Ovary (tissue), 9 donors: Measurements from ENCODE around the gene COX11. TPM values are rescaled to one million over a fixed set of nuclear protein-coding genes. Genes with fewer than 3 reads are reported as not detected.

Source experiments
- DNase-seq, 5 donors: peaks; one replicate each; pipeline ENCODE4 v3.0.0-alpha.2; 2019 to 2020
- H3K27ac ChIP-seq, 2 donors: fragments of 200-600 bp; one replicate each; pipeline versions ENCODE4 v1.5.1 to v1.8.0; 2019 to 2022
- H3K27me3 ChIP-seq: fragments of 200-600 bp; one replicate; pipeline ENCODE4 v1.8.0; 2022
- H3K36me3 ChIP-seq: fragments of 200-600 bp; sonication (generic); one replicate; pipeline ENCODE4 v1.5.1; 2019
- H3K4me1 ChIP-seq: one replicate; pipeline ENCODE4 v1.8.1; 2013; ENCODE audit warnings: mild to moderate bottlenecking, moderate library complexity; ENCODE audit not compliant: insufficient read depth
- H3K4me3 ChIP-seq: fragments of 200-600 bp; sonication (generic); one replicate; pipeline ENCODE4 v1.5.1; 2017
- H3K9me3 ChIP-seq, 2 donors: fragments of 200-600 bp in 1 of 2; sonication (generic) in 1 of 2; one replicate each; pipeline versions ENCODE4 v1.5.1 to v1.8.1; 2013 to 2019; ENCODE audit warnings: mild to moderate bottlenecking in 1 of 2, moderate library complexity in 1 of 2
- EP300 ChIP-seq: sonication (generic); formaldehyde crosslinking; IDR thresholded peaks from one replicate; pipeline ENCODE4 v1.6.1; 2017; ENCODE audit warnings: antibody characterized with exemption
- POLR2A ChIP-seq: fragments of 450-650 bp; IDR thresholded peaks from one replicate; pipeline ENCODE4 v1.6.1; 2017; ENCODE audit warnings: antibody characterized with exemption, mild to moderate bottlenecking, moderate library complexity
- WGBS, 3 donors: extraction: QIAGEN DNeasy Blood & Tissue Kit in 1 of 3; methylation state at CpG; one replicate each; pipeline versions ENCODE4 v1.1.5 to v1.1.7; 2013 to 2017; 5-methylcytosine and 5-hydroxymethylcytosine counted together
- intact Hi-C, 4 donors: fragments of 100-400 bp; cut with DNase I; formaldehyde crosslinking; loops; one replicate each; pipeline versions ENCODE4 v1.11.0 to v1.15.1; 2022 to 2023
- polyA plus RNA-seq, 2 donors: library from polyadenylated mRNA; stranded (reverse); fragments of 200-250 nt in 1 of 2; fragments of 350-450 nt in 1 of 2; fragmentation: Illumina TruSeq in 1 of 2; extraction: RNeasy Lipid Tissue Mini Kit (QIAGEN cat#74804) in 1 of 2; gene quantifications; one replicate each; pipeline ENCODE4 v1.2.3, GENCODE V29; 2013 to 2014
- total RNA-seq, 7 donors: library from RNA; depleted of rRNA in 2 of 7; stranded (reverse); fragments of >200 nt in 2 of 7; fragmentation: NEBNext Ultra II Directional in 3 of 7; extraction: Animal tissue kit (Norgen Biotek cat#: 25700) in 3 of 7; gene quantifications; one replicate each; pipeline versions ENCODE4 v1.1.0 to v1.2.4, GENCODE V29; 2016 to 2023
- TF ChIP-seq, protein P1 (sequence below), 3 donors: fragments of 450-650 bp in 2 of 3; fragments of 200-600 bp in 1 of 3; IDR thresholded peaks; one replicate each; pipeline versions ENCODE4 v1.5.1 to v1.8.0; 2016 to 2022; ENCODE audit warnings: antibody characterized with exemption in 3 of 3, mild to moderate bottlenecking in 1 of 3
- donor health status: DM: no; HTN: no; CAD: no; lungs with moderate emphysema.
- donor health status: DM: no; HTN: no; CAD: no.
- donor health status: Bipolar disorder and iron deficiency.
- donor health status: DM: yes; HTN: yes; CAD: no.
- donor health status: DM: no; HTN: no; CAD: no.
- donor health status: DM: yes; HTN: yes; CAD: no.

The COX11 gene
- total and polyA plus RNA-seq, 9 donors = 35.1 to 74.0 (median 51.9) TPM

- TF ChIP-seq, protein P1, sequence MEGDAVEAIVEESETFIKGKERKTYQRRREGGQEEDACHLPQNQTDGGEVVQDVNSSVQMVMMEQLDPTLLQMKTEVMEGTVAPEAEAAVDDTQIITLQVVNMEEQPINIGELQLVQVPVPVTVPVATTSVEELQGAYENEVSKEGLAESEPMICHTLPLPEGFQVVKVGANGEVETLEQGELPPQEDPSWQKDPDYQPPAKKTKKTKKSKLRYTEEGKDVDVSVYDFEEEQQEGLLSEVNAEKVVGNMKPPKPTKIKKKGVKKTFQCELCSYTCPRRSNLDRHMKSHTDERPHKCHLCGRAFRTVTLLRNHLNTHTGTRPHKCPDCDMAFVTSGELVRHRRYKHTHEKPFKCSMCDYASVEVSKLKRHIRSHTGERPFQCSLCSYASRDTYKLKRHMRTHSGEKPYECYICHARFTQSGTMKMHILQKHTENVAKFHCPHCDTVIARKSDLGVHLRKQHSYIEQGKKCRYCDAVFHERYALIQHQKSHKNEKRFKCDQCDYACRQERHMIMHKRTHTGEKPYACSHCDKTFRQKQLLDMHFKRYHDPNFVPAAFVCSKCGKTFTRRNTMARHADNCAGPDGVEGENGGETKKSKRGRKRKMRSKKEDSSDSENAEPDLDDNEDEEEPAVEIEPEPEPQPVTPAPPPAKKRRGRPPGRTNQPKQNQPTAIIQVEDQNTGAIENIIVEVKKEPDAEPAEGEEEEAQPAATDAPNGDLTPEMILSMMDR (IDR thresholded peaks at IDR 0.05) = no peak
- TF ChIP-seq EP300 (no peak), POLR2A (no peak)
- Histone ChIP-seq H3K36me3 (no peaks in the 10 kb centered on the region), H3K9me3 (no peaks in the 10 kb centered on the region), H3K4me1 (peaks cover 2% of the 10 kb centered on the region), H3K27me3 (no peaks in the 10 kb centered on the region), H3K27ac (no peak overlapping the region), H3K4me3 (no peak overlapping the region)
- intact Hi-C loops = no loop called here
- 90 to 96% (median 94%) methylated on average over 3 of the region's 3 CpGs for WGBS, 3 donors
- no peak for DNase-seq
Measured at GRCh38 chr17:54971901-54972300, 3.4 kb upstream of the COX11 start.

DNA sequence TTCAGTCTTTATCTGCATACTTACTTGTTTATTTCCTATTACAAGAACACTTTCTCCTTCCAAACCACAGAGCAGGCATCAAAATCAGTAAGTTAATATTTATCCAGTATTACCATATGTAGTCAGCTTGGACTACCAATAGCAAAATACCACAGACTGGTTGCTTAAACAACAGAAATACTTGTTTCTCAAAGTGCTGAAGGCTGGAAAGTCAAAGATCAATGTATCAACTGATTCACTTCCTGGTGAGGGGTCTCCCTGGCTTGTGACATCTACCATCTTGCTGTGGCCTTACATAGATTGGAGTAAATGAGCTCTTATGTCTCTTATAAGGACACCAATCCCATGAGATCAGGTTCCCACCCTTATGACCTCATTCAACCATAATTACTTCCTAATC is 2.7 kb upstream of the COX11 start:
- intact Hi-C loops = no loop called here
- H3K4me3 ChIP-seq = no peak overlapping the region
- no peak for DNase-seq
- no peaks in the 10 kb centered on the region for H3K36me3 ChIP-seq
- H3K9me3 ChIP-seq = no peaks in the 10 kb centered on the region
- no peak overlapping the region for H3K27ac ChIP-seq
- peaks cover 2% of the 10 kb centered on the region for H3K4me1 ChIP-seq
- TF ChIP-seq POLR2A (no peak), EP300 (no peak)
- TF ChIP-seq, protein P1 (IDR thresholded peaks at IDR 0.05) = no peak
- no peaks in the 10 kb centered on the region for H3K27me3 ChIP-seq

DNA sequence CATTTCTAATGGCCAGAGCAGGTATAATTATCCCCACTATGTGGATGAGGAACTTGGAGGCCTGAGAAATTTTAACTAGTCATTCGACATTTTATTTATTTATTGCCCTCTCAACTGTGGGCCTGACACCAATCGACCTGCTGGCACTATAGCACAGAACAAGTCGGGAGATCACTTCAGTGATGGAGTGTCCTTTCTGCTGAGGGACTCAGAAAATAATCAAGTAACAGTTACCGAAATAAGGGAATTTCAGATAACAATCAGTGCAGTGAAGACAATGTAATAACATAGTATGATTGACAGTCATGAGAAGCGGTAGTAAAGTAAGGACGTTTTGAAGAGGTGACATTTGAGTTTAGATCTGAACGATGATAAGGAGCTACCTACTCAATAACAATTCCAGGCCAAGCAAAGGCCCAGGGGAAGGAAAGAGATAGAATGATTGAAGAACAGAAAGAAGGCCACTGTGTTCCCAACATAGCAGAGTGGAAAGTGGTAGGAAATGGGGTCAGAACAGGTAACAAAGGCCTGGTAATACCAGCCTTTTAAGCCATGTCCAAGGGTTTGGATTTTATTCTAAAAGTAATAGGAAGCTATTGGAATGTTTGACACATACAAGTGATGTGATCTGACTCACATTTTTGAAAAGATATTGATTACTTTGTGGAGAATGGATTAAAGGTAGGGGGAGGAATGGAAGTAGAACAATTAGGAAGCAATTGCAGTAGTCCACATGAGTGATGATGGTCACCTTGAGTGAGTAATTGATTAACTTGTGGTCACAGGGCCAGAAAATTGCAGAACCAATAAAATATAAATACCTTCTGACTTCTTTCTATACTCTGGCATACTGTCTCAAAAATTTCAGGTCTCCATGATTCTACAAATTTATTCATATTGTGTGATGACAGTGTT is 1.5 kb upstream of the COX11 start:
- Histone ChIP-seq H3K36me3 (no peaks in the 10 kb centered on the region), H3K4me1 (peaks cover 2% of the 10 kb centered on the region), H3K27me3 (no peaks in the 10 kb centered on the region), H3K27ac (peak overlapping the region in 1 of 2 donors; percentile 63), H3K9me3 (no peaks in the 10 kb centered on the region), H3K4me3 (peak overlapping the region; percentile 76)
- no peak for DNase-seq
- intact Hi-C loops = no loop called here
- WGBS, 3 donors = 50 to 53% (median 51%) methylated on average over 7 of the region's 7 CpGs
- TF ChIP-seq EP300 = no peak
- TF ChIP-seq, protein P1 (IDR thresholded peaks at IDR 0.05) = no peak
- no peak for TF ChIP-seq POLR2A

DNA sequence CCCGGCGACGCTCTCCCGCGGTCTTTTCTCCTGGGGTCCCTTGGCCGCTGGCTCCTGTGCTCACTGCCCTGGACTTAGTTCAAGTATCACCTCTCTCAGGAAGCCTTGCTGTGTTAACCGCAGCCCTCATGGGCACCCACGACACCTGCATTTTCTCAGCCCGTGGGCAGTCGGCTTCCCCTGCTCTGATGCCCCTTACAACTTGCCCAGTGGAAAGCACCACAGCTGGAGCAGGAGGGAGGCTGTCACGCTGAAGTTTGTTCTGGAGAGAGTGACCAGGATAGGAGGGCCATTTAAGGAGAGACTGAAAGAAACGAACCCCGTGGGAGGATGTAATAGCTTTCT is 506 bp upstream of the COX11 start:
- peak overlapping the region; percentile 54 to 63 for H3K27ac ChIP-seq
- H3K9me3 ChIP-seq = no peaks in the 10 kb centered on the region
- WGBS, 3 donors = 0% methylated on average over 13 of the region's 13 CpGs
- peaks cover 2% of the 10 kb centered on the region for H3K4me1 ChIP-seq
- no peaks in the 10 kb centered on the region for H3K27me3 ChIP-seq
- H3K4me3 ChIP-seq = peak overlapping the region; percentile 76
- no peaks in the 10 kb centered on the region for H3K36me3 ChIP-seq
- TF ChIP-seq, protein P1 (IDR thresholded peaks at IDR 0.05) = no peak
- TF ChIP-seq EP300 (no peak), POLR2A (no peak)
- intact Hi-C loops = no loop called here
- DNase-seq = no peak
